ENCODE results near the gene TMEM256. TPM values are rescaled to one million over a fixed set of nuclear protein-coding genes. Genes with fewer than 3 reads are reported as not detected.
A peak's percentile ranks its signal among the peaks of the same experiment; 100 is the strongest.

The TMEM256 gene
- polyA plus RNA-seq, 1 donor from 2014 or later: 161 TPM

DNA sequence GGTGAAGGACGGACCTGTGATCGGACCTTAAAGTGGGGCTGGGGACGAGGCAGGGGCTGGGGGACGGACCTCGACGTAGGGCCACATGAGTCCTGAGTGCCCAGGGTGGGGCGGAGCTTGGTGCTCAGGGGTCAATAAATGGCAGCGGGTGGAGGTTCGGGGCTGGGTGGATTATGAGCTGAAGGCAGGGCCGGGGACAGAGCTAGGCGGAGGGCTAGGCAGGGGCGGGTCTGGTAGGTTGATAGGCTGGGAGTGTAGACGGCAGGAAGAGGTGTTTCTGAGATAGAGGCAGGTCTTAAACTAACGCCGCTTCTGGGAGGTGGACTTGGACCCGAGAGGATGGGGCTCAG is 41.7 kb upstream of the TMEM256 start:
- Histone ChIP-seq H3K27ac (ENCODE audit: low read length) (no peak overlapping the region), H3K9me3 (ENCODE audit: low read length) (no peaks in the 10 kb centered on the region), H4K20me1 (ENCODE audit: insufficient read depth) (no peaks in the 10 kb centered on the region), H3K36me3 (ENCODE audit: insufficient read depth, low read length) (no peaks in the 10 kb centered on the region), H3K4me3 (ENCODE audit: low read length) (peak overlapping the region; percentile 37), H3K79me2 (replicated peaks; ENCODE audit: insufficient read depth, low read length) (no peaks in the 10 kb centered on the region), H2AFZ (ENCODE audit: low read depth, low read length) (no peak overlapping the region), H3K9me2 (ENCODE audit: insufficient read depth, low read length) (no peaks in the 10 kb centered on the region), H3F3A (ENCODE audit: insufficient read depth, low read length, poor library complexity, severe bottlenecking) (no peaks in the 10 kb centered on the region), H3K4me2 (ENCODE audit: low read length) (no peak overlapping the region), H3K9ac (ENCODE audit: low read length) (no peak overlapping the region), H3K27me3 (ENCODE audit: insufficient read depth, low read depth, low read length) (peaks cover 19% of the 10 kb centered on the region)
- TF ChIP-seq POLR2AphosphoS5 (IDR thresholded peaks at IDR 0.05) (no peak), RAD21 (conservative IDR thresholded peaks at IDR 0.05) (no peak), SMC3 (conservative IDR thresholded peaks at IDR 0.05; ENCODE audit: poor library complexity) (no peak), MXI1 (conservative IDR thresholded peaks at IDR 0.05; ENCODE audit: poor library complexity, severe bottlenecking) (no peak), TAF1 (IDR thresholded peaks at IDR 0.05; ENCODE audit: low read depth) (no peak), EZH2 (IDR thresholded peaks at IDR 0.05; ENCODE audit: borderline replicate concordance, insufficient read depth, low read length, poor library complexity, severe bottlenecking) (no peak)
- TF ChIP-seq, protein P1, sequence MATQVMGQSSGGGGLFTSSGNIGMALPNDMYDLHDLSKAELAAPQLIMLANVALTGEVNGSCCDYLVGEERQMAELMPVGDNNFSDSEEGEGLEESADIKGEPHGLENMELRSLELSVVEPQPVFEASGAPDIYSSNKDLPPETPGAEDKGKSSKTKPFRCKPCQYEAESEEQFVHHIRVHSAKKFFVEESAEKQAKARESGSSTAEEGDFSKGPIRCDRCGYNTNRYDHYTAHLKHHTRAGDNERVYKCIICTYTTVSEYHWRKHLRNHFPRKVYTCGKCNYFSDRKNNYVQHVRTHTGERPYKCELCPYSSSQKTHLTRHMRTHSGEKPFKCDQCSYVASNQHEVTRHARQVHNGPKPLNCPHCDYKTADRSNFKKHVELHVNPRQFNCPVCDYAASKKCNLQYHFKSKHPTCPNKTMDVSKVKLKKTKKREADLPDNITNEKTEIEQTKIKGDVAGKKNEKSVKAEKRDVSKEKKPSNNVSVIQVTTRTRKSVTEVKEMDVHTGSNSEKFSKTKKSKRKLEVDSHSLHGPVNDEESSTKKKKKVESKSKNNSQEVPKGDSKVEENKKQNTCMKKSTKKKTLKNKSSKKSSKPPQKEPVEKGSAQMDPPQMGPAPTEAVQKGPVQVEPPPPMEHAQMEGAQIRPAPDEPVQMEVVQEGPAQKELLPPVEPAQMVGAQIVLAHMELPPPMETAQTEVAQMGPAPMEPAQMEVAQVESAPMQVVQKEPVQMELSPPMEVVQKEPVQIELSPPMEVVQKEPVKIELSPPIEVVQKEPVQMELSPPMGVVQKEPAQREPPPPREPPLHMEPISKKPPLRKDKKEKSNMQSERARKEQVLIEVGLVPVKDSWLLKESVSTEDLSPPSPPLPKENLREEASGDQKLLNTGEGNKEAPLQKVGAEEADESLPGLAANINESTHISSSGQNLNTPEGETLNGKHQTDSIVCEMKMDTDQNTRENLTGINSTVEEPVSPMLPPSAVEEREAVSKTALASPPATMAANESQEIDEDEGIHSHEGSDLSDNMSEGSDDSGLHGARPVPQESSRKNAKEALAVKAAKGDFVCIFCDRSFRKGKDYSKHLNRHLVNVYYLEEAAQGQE (IDR thresholded peaks at IDR 0.05; ENCODE audit: borderline replicate concordance): no peak
- TF ChIP-seq, protein P2, sequence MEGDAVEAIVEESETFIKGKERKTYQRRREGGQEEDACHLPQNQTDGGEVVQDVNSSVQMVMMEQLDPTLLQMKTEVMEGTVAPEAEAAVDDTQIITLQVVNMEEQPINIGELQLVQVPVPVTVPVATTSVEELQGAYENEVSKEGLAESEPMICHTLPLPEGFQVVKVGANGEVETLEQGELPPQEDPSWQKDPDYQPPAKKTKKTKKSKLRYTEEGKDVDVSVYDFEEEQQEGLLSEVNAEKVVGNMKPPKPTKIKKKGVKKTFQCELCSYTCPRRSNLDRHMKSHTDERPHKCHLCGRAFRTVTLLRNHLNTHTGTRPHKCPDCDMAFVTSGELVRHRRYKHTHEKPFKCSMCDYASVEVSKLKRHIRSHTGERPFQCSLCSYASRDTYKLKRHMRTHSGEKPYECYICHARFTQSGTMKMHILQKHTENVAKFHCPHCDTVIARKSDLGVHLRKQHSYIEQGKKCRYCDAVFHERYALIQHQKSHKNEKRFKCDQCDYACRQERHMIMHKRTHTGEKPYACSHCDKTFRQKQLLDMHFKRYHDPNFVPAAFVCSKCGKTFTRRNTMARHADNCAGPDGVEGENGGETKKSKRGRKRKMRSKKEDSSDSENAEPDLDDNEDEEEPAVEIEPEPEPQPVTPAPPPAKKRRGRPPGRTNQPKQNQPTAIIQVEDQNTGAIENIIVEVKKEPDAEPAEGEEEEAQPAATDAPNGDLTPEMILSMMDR (IDR thresholded peaks at IDR 0.05; ENCODE audit: poor library complexity, severe bottlenecking): no peak

DNA sequence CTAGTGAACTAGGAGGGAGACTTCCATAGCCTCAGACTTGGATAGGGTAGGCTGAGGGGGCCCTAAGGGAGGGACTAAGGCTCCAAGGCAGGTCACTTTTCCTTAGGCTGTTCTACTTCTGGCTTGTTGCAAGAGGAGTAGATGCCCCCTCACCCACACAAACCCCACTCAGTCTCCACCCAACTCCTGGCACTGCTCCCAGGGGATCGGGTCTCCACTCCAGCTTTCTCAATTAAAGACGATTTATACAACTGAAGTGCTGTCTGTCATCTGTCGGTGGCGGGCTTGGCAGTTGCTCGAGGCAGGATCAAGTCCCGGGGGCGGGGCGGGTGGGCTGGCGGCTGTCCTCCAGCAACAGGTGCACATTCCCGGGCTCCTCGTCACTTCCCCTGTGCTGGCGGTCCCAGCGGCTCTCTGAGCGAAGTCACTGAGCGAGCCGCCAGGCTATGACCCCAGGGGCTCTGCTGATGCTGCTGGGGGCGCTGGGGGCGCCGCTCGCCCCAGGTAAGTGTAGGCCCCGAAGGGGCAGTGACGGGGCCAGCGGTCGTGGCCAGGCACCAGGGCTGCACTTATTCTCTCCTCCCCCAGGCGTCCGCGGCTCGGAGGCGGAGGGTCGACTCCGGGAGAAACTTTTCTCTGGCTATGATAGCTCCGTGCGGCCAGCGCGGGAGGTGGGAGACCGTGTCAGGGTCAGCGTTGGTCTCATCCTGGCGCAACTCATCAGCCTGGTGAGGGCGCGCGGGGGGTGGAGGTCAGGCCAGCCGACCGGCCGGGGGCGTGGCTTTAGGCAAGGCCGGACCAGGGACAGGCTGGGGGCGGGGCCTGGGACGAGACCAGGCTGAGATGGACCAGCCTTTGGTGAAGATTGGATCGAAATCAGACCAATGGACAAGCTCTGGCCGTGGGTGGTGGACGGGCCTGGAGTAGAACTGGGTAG is 41.1 kb upstream of the TMEM256 start, which contains the start of gene CHRNB1:
CHRNB1 (plus strand) TSS at position 380 of the 937 bp plus-strand sequence; CDS start at position 447, 67 bp downstream.
- H4K20me1 ChIP-seq (ENCODE audit: insufficient read depth): no peaks in the 10 kb centered on the region
- no peak within 1 kb of the TSS for H2AFZ ChIP-seq (ENCODE audit: low read depth, low read length)
- no peak within 1 kb of the TSS for H3K9ac ChIP-seq (ENCODE audit: low read length)
- H3K4me3 ChIP-seq (ENCODE audit: low read length): peak within 1 kb of the TSS; percentile 37
- no peak within 1 kb of the TSS for H3K4me2 ChIP-seq (ENCODE audit: low read length)
- no peaks in the 10 kb centered on the region for H3K9me2 ChIP-seq (ENCODE audit: insufficient read depth, low read length)
- peaks cover 19% of the 10 kb centered on the region for H3K27me3 ChIP-seq (ENCODE audit: insufficient read depth, low read depth, low read length)
- H3K27ac ChIP-seq (ENCODE audit: low read length): no peak within 1 kb of the TSS
- H3K79me2 ChIP-seq (replicated peaks; ENCODE audit: insufficient read depth, low read length): no peaks in the 10 kb centered on the region
- TF ChIP-seq POLR2AphosphoS5 (IDR thresholded peaks at IDR 0.05) (no peak), SMC3 (conservative IDR thresholded peaks at IDR 0.05; ENCODE audit: poor library complexity) (no peak), EP300 (conservative IDR thresholded peaks at IDR 0.05; ENCODE audit: poor library complexity, severe bottlenecking) (no peak)
- H3F3A ChIP-seq (ENCODE audit: insufficient read depth, low read length, poor library complexity, severe bottlenecking): no peaks in the 10 kb centered on the region
- H3K9me3 ChIP-seq (ENCODE audit: low read length): no peaks in the 10 kb centered on the region
- no peaks in the 10 kb centered on the region for H3K36me3 ChIP-seq (ENCODE audit: insufficient read depth, low read length)
